Measurements from ENCODE around the gene OSER1.
A peak's percentile ranks its signal among the peaks of the same experiment; 100 is the strongest.
"Not testable (repeated sequence)": the region's sequence is repeated elsewhere in the genome, so short reads cannot be mapped to it uniquely, and the experiment has no call there.

Gene OSER1

GRCh38 chr20:44210406-44211176 lies at the start of gene OSER1:
TSS of gene OSER1 (minus strand) at chr20:44210771. CDS start at chr20:44206957, 3,814 bp downstream.
- DNase-seq (ENCODE audit: low spot score) (peak; percentile 96), FAIRE-seq (peak; percentile 68)

- DNase-seq (ENCODE audit: low spot score) = no peak
- no peak for FAIRE-seq
These were observed 47.8 kb upstream of the OSER1 start for GRCh38 chr20:44258226-44258890.

- FAIRE-seq = no peak
These were observed 46.4 kb upstream of the OSER1 start for GRCh38 chr20:44256961-44257360.

GRCh38 chr20:44255942-44256341 lies 45.4 kb upstream of the OSER1 start:
- DNase-seq (ENCODE audit: low spot score) = no peak
- FAIRE-seq = no peak

More at GRCh38 chr20:44256961-44257360, 46.4 kb upstream of the OSER1 start:
- DNase-seq (ENCODE audit: low spot score) = no peak

DNA sequence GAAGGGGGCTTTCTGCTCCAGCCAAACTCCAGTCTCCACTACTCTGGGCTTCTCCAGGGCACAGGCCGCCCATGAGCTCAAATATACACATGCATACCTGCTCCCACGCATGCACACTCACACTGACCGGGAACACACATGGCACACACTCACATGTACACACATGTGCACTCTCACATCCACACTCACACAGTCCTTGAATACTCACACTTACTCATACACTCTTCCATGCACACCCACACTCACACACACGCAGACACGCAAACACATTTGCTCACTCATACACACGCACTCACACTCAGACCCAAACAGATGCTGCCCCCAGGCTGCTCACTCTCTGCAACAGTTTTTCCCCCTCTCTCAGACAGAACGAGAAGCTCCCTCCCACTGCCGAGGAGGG lies 43.5 kb upstream of the OSER1 start:
- DNase-seq (ENCODE audit: low spot score) (no peak), FAIRE-seq (no peak)

DNA sequence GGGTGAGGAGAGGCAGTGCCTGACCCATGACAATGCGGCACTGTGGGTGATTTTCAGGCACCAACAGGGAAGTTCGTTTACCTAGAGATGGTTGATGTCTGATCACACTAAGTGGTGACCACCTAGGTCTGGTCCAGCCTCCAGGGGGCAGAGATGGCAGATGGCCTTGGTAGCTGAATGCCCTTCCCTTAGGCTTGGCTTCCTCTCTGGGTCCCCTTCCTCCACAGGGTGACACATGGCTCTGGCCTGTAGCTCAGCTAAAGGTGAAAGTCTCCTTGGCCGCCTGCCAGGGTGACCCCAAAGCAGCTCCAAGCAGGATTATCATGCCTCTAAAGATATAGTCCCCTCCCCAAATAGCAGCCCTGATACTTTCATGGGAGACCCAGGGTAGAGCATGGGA lies 43.0 kb upstream of the OSER1 start:
- FAIRE-seq (no peak), DNase-seq (ENCODE audit: low spot score) (no peak)

DNA sequence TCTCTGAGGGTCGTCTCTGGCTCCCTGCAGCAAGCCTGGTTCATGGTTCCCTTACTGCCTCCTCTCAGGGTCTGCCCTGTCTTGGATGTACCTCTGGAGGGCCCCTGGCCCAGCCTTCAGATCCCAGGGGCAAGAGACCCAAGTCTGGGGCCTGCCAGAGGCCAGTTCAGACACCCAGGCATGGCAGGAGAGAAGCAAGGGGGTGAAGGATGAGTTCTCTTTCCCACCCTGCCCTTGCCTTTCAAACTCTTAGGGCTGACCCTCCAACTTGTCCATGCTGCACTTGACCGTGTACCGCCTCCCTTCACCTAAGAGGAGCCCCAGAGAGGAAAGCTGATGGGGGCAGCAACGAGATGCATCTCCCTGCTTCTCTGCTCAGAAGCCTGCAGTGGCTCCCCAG lies 40.7 kb upstream of the OSER1 start:
- DNase-seq (ENCODE audit: low spot score) (no peak), FAIRE-seq (no peak)

GRCh38 chr20:44248410-44248759 lies 37.8 kb upstream of the OSER1 start:
- no peak for DNase-seq (ENCODE audit: low spot score)
- no peak for FAIRE-seq

GRCh38 chr20:44247586-44248409 lies 37.2 kb upstream of the OSER1 start:
- no peak for DNase-seq (ENCODE audit: low spot score)
- FAIRE-seq = no peak

GRCh38 chr20:44247131-44247571 lies 36.6 kb upstream of the OSER1 start, which contains the start of gene GDAP1L1:
TSS of gene GDAP1L1 (plus strand) at chr20:44247308. CDS start at chr20:44247335, 27 bp downstream.
- DNase-seq (ENCODE audit: low spot score) = no peak
- FAIRE-seq = no peak

DNA sequence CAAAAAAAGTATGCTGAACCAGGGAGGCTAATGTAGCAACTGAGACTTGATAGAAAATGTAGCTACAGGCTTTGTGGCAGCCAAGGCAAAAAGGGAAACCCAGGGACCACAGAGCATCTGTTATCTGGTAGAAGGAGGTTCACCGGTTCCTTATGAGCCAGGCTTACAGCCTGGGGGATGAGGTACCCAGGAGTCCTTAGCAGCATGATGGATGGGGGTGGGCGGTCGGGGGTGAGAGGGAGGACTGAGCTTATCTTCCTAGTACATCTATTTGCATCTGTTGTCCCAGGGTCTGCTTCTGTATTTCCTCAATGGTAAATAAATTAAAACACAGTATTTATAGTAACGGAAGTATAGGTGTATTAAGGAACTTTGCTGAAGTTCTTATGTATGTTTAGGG lies 35.4 kb upstream of the OSER1 start:
- DNase-seq (ENCODE audit: low spot score) = no peak
- FAIRE-seq = no peak

DNA sequence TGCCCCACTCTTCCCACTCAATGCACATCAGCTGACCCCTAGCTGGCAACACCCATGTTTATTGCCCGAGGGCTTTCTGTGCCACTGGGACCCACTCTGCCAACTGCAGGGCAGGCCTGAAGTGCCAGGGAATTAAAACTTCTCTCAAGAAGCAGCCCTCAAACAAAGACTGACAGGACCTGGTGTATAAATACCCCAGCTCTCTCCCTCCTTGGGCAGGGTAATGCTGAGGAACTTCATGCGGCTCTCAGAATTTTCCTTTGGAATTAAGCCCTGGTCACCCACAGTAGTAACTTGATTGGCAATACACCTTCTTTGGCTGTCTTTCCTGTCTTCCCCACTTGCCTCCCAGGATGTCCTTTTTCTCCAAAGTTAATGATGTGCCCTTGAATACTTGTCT lies 31.2 kb upstream of the OSER1 start:
- DNase-seq (ENCODE audit: low spot score) (no peak), FAIRE-seq (no peak)

- DNase-seq (ENCODE audit: low spot score); FAIRE-seq: not testable (repeated sequence)
These were observed 26.3 kb upstream of the OSER1 start for GRCh38 chr20:44236840-44237239.

- DNase-seq (ENCODE audit: low spot score) = no peak
- FAIRE-seq = no peak
These were observed 25.1 kb upstream of the OSER1 start for GRCh38 chr20:44235702-44236101.

DNA sequence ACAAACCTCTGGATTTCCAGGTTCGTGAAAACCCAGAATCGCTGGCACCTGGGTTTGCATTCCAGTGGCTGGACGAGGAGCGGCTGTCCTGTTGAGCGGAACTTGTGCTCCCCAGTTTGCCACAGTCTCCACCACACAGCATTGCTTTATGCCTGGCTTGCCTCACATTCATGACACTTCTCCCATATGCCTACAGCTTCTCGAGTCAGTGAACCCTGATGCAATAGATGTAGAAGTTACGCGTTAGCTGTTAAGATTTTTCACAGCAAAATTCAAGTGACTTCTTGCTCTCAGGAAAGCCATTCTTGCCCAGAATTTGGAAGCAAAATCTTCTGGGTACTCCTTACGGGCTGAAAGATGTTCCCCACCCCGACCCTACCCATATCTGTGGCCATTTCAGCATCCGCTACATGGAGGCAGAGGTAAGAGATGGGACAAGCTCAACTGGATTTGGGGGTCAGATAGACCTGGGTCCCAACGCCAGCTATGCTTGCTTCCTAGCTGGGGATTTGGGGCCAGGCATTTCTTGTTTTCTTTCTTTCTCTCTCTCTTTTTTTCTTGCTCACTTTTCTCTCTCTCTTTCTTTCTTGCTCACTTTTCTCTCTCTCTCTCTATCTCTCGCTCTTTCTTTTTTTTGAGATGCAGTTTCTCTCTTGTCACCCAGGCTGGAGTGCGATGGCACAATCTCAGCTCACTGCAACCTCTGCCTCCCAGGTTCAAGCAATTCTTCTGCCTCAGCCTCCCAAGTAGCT lies 24.2 kb upstream of the OSER1 start:
- DNase-seq (ENCODE audit: low spot score) = no peak
- no peak for FAIRE-seq

GRCh38 chr20:44233436-44234016 lies 23.0 kb upstream of the OSER1 start:
- FAIRE-seq (no peak), DNase-seq (ENCODE audit: low spot score) (no peak)

DNA sequence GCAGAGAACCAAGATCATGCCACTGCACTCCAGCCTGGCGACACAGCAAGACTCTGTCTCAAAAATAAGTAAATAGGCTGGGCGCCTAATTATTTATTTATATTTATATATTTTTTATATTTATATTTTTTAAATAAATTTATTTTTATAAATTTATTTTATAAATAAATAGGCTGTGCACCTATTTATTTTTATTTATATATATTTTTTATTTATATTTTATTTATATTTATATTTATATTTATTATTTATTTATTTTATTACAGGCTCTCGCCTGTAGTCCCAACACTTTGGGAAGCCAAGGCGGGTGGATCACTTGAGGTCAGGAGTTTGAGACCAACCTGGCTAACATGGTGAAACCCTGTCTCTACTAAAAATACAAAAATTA lies 21.9 kb upstream of the OSER1 start:
- peak; percentile 63 for FAIRE-seq

DNA sequence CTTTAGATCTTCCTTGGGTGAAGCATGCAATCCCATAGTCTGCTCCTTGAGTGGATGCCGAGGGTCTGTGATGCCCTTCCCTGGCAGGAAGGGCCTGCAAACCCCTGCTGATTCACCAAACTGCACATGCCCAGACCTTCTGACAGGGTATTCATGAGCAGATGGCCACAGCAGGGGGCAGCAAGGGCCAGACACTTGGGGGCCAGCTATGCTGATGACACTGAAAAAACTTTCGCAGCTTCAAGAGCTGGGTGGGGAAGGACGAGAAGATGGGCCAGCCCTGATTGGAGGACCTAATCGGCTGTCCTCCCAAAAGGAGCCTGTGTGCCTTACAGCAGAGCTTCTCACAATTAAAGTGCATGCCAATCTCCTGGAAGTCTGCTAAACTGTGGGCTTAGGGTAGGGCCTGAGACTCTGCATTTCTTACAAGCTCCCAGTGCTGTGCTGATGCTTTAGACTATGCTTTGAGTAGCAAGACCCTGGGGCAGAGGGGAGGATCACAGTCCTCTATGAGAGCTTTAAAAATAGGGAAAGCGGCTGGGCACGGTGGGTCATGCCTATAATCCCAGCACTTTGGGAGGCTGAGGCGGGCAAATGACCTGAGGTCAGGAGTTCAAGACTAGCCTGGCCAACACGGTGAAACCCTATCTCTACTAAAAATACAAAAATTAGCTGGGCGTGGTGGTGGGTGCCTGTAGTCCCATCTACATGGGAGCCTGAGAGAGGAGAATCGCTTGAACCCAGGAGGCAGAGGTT lies 21.3 kb upstream of the OSER1 start:
- DNase-seq (ENCODE audit: low spot score) (no peak), FAIRE-seq (no peak)

More for the DNA sequence above, 21.9 kb upstream of the OSER1 start:
- not testable (repeated sequence) for DNase-seq (ENCODE audit: low spot score)

DNA sequence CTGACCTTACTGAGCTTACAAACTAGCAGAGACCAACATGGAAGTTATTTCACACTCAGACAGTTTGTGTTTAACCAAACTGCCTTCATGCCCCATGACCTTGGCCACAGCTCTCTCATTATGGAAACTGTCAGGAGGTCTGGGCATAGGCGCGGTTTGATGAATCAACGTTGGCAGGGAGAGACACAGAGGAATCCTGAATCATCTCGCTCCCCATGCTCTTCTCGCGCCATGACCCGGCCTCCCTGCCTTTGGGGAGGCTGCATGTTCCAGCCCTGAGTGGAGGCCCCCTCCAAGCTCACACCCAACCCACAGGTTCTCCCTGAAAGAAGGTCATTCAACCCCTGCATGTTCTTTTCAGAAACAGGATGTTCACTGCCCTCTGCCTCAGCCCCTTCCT lies 20.6 kb upstream of the OSER1 start:
- DNase-seq (ENCODE audit: low spot score) (peak; percentile 57), FAIRE-seq (peak; percentile 81)

Measured in RCC 7860 (cell line).